ENCODE results near the gene ATP5F1A.

- TF ChIP-seq, protein P1, sequence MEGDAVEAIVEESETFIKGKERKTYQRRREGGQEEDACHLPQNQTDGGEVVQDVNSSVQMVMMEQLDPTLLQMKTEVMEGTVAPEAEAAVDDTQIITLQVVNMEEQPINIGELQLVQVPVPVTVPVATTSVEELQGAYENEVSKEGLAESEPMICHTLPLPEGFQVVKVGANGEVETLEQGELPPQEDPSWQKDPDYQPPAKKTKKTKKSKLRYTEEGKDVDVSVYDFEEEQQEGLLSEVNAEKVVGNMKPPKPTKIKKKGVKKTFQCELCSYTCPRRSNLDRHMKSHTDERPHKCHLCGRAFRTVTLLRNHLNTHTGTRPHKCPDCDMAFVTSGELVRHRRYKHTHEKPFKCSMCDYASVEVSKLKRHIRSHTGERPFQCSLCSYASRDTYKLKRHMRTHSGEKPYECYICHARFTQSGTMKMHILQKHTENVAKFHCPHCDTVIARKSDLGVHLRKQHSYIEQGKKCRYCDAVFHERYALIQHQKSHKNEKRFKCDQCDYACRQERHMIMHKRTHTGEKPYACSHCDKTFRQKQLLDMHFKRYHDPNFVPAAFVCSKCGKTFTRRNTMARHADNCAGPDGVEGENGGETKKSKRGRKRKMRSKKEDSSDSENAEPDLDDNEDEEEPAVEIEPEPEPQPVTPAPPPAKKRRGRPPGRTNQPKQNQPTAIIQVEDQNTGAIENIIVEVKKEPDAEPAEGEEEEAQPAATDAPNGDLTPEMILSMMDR (conservative IDR thresholded peaks at IDR 0.05; ENCODE audit: low read length), result no peak
- TF ChIP-seq EZH2phosphoT487 (IDR thresholded peaks at IDR 0.05; ENCODE audit: borderline replicate concordance, low read depth, low read length), result no peak
Observed at GRCh38 chr18:46060359-46060841, 37.7 kb downstream of the ATP5F1A start.

Measured in OCI-LY7 (cell line).